ENCODE measurements around the gene ALDH2.
"Not testable (repeated sequence)": the region's sequence is repeated elsewhere in the genome, so short reads cannot be mapped to it uniquely, and the experiment has no call there.

Gene ALDH2

DNA sequence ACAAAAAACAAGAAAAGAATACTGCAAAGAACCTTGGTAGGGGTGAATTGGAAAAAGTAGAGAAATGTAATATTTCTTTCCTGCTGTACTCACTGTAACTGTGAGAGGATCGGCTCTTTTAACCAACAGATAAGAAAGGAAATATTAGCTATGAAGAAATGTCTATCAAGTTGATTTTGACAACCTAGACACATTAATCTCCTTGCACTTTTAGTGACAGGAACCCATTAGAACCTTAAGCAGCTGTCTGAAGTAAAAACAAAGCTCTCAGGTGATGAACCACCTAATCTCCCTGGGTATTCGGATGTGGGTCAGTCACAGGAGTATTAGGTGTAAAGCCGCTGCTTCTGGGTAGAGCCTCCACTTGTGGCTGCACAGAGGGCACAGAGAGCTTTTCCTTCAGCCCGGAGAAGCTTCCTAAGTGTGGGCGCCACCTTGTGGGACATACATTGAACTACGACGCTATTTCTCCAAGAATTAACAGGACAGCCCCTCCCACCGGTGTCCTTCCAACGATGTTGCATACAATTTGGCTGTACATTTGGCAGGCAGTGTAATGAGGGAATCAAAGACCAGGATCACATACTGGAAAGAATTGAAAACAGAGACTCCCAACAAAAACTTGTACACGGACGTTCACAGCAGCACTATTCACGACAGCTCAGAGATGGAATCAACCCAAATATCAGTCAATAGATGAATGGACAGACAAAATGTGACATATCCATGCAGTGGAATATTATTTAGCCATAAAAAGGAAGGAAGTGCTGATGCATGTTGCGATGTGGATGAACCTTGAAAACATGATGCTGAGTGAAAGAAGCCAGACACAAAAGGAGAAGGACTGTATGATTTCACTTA lies 46.4 kb downstream of the ALDH2 start:
- Histone ChIP-seq H3K9ac (ENCODE audit: low read length) (no peak overlapping the region), H3K9me2 (ENCODE audit: low read depth, low read length) (no peaks in the 10 kb centered on the region), H3K27ac (ENCODE audit: low read depth, low read length, poor library complexity, severe bottlenecking) (no peak overlapping the region), H3K27me3 (ENCODE audit: insufficient read depth, low read length) (no peaks in the 10 kb centered on the region), H3K9me3 (ENCODE audit: low read length) (no peaks in the 10 kb centered on the region), H3K79me2 (ENCODE audit: insufficient read depth, low read length) (no peaks in the 10 kb centered on the region), H3F3A (ENCODE audit: insufficient read depth, low read length) (no peaks in the 10 kb centered on the region), H2AFZ (ENCODE audit: low read length) (no peak overlapping the region), H3K4me3 (ENCODE audit: low read depth, low read length, poor library complexity, severe bottlenecking) (no peak overlapping the region), H3K4me1 (ENCODE audit: insufficient read depth, low read length, severe bottlenecking) (no peaks in the 10 kb centered on the region), H3K4me2 (ENCODE audit: low read length) (no peak overlapping the region), H4K20me1 (ENCODE audit: insufficient read depth, low read length) (no peaks in the 10 kb centered on the region), H3K36me3 (ENCODE audit: insufficient read depth, low read length) (no peaks in the 10 kb centered on the region)
- TF ChIP-seq CTCF (IDR thresholded peaks at IDR 0.05; ENCODE audit: low read length) = peak; percentile 54; the same call in 1 of the 2 replicates
- no peak for TF ChIP-seq EZH2 (IDR thresholded peaks at IDR 0.05; ENCODE audit: borderline replicate concordance, low read length)

DNA sequence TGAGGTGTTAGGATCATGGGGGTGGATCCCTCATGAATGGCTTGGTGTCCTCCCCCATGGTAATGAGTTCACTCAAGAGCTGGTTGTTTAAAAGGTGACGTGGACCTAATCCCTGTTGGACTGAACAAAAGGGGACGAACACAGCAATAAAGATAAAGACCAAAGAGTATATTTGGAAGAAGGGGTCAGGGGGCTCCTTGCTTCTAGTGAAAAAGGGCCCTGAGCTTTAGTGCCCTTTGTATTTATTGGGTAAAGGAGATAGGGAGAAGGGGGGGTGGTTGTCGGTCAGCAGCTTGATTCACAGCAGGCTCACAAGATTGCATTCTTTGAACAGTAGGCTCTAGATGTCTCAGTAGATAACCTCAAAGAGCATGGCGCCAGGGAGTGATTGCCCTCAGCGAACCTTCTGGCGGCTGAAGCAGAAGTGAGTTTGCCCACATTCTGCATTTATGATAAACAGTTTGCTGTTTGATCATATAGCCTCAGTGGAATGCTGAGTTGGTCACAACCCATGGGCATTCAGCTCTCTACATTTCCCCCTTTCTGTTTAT lies 49.4 kb downstream of the ALDH2 start:
- no peaks in the 10 kb centered on the region for H4K20me1 ChIP-seq (ENCODE audit: insufficient read depth, low read length)
- H2AFZ ChIP-seq (ENCODE audit: low read length) = no peak overlapping the region
- H3K27me3 ChIP-seq (ENCODE audit: insufficient read depth, low read length) = no peaks in the 10 kb centered on the region
- H3K9ac ChIP-seq (ENCODE audit: low read length) = no peak overlapping the region
- no peaks in the 10 kb centered on the region for H3F3A ChIP-seq (ENCODE audit: insufficient read depth, low read length)
- no peak overlapping the region for H3K4me2 ChIP-seq (ENCODE audit: low read length)
- H3K79me2 ChIP-seq (ENCODE audit: insufficient read depth, low read length) = no peaks in the 10 kb centered on the region
- H3K27ac ChIP-seq (ENCODE audit: low read depth, low read length, poor library complexity, severe bottlenecking) = no peak overlapping the region
- no peak for TF ChIP-seq CTCF (IDR thresholded peaks at IDR 0.05; ENCODE audit: low read length)
- TF ChIP-seq EZH2 (IDR thresholded peaks at IDR 0.05; ENCODE audit: borderline replicate concordance, low read length) = no peak
- no peaks in the 10 kb centered on the region for H3K36me3 ChIP-seq (ENCODE audit: insufficient read depth, low read length)
- H3K4me1 ChIP-seq (ENCODE audit: insufficient read depth, low read length, severe bottlenecking) = no peaks in the 10 kb centered on the region
- no peaks in the 10 kb centered on the region for H3K9me2 ChIP-seq (ENCODE audit: low read depth, low read length)
- no peaks in the 10 kb centered on the region for H3K9me3 ChIP-seq (ENCODE audit: low read length)
- H3K4me3 ChIP-seq (ENCODE audit: low read depth, low read length, poor library complexity, severe bottlenecking) = no peak overlapping the region

DNA sequence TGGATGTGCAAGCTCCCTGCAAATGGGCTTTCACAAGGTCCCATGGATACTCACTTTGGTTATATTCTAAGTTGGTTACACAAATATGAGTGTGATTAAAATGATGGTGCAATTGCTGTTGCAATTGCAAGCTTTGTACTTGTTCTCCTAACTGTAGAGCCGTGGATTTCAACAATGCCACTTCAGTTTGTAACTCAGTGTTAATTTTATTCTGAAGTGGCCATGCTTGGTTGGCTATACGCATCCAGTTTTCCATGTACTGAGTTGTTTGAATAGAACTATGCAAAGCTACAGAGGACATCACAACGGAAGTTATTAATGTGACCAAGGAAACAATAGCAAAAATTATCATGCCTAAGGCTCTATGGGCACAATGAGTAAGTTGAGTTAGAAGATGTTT lies 50.2 kb downstream of the ALDH2 start:
- not testable (repeated sequence) for H3K27ac ChIP-seq (ENCODE audit: low read depth, low read length, poor library complexity, severe bottlenecking); H3K36me3 ChIP-seq (ENCODE audit: insufficient read depth, low read length); H3K9ac ChIP-seq (ENCODE audit: low read length); H3K4me2 ChIP-seq (ENCODE audit: low read length); H3K4me1 ChIP-seq (ENCODE audit: insufficient read depth, low read length, severe bottlenecking); H3K9me2 ChIP-seq (ENCODE audit: low read depth, low read length); H4K20me1 ChIP-seq (ENCODE audit: insufficient read depth, low read length); H2AFZ ChIP-seq (ENCODE audit: low read length); H3K27me3 ChIP-seq (ENCODE audit: insufficient read depth, low read length); H3K79me2 ChIP-seq (ENCODE audit: insufficient read depth, low read length); H3K4me3 ChIP-seq (ENCODE audit: low read depth, low read length, poor library complexity, severe bottlenecking); H3F3A ChIP-seq (ENCODE audit: insufficient read depth, low read length); H3K9me3 ChIP-seq (ENCODE audit: low read length)
